Esophagus muscularis mucosa (tissue), 4 donors: Measurements from ENCODE around the gene SLC22A4. TPM values are rescaled to one million over a fixed set of nuclear protein-coding genes. Genes with fewer than 3 reads are reported as not detected.

ENCODE experiments used
- DNase-seq: peaks from one replicate; pipeline ENCODE4 v3.0.0-alpha.2; 2017; ENCODE audit errors: extremely low spot score
- H3K27ac ChIP-seq, 4 donors: fragments of 200-600 bp; sonication (generic); replicated peaks in 1 of 4; 1 replicate in 3 of 4; 2 replicates in 1 of 4; pipeline ENCODE4 v1.5.1; 2016 to 2019; ENCODE audit warnings: mild to moderate bottlenecking in 1 of 4
- H3K27me3 ChIP-seq, 4 donors: fragments of 200-600 bp; sonication (generic); one replicate each; pipeline versions ENCODE4 v1.5.1 to v1.6.0; 2016 to 2019
- H3K36me3 ChIP-seq, 4 donors: fragments of 200-600 bp; sonication (generic); one replicate each; pipeline ENCODE4 v1.5.1; 2016 to 2019
- H3K4me1 ChIP-seq, 4 donors: fragments of 200-600 bp; sonication (generic); one replicate each; pipeline ENCODE4 v1.5.1; 2016 to 2019
- H3K4me3 ChIP-seq, 4 donors: fragments of 200-600 bp; sonication (generic); 1 replicate in 2 of 4; 2 replicates in 2 of 4; pipeline ENCODE4 v1.5.1; 2016 to 2019; ENCODE audit warnings: mild to moderate bottlenecking in 4 of 4, moderate library complexity in 1 of 4
- H3K9me3 ChIP-seq, 4 donors: fragments of 200-600 bp; sonication (generic); 1 replicate in 3 of 4; 2 replicates in 1 of 4; pipeline ENCODE4 v1.5.1; 2016 to 2019
- CTCF ChIP-seq, 3 experiments: fragments of 200-600 bp in 2 of 3; fragments of 450-650 bp in 1 of 3; sonication (generic) in 2 of 3; IDR thresholded peaks; one replicate each; pipeline ENCODE4 v1.5.1; 2017 to 2019; ENCODE audit warnings: antibody characterized with exemption in 3 of 3, mild to moderate bottlenecking in 2 of 3, moderate library complexity in 1 of 3
- EP300 ChIP-seq: sonication (generic); formaldehyde crosslinking; IDR thresholded peaks from one replicate; pipeline ENCODE4 v1.6.1; 2017; ENCODE audit warnings: antibody characterized with exemption
- POLR2A ChIP-seq: fragments of 450-650 bp; IDR thresholded peaks from one replicate; pipeline ENCODE4 v1.6.1; 2017; ENCODE audit warnings: antibody characterized with exemption, moderate library complexity, mild to moderate bottlenecking, low read depth
- POLR2AphosphoS5 ChIP-seq, 2 donors: sonication (generic); formaldehyde crosslinking; IDR thresholded peaks; one replicate each; pipeline ENCODE4 v1.6.1; 2017; ENCODE audit warnings: antibody characterized with exemption in 2 of 2
- WGBS: methylation state at CpG from one replicate; pipeline ENCODE4 v1.1.5; 2018; 5-methylcytosine and 5-hydroxymethylcytosine counted together
- intact Hi-C: fragments of 100-400 bp; cut with DNase I; formaldehyde crosslinking; loops from one replicate; pipeline ENCODE4 v1.15.1; 2023
- total RNA-seq, 4 donors: library from RNA; depleted of rRNA; stranded (reverse); fragments of >200 nt; gene quantifications; one replicate each; pipeline versions ENCODE4 v1.1.0 to v1.2.1, GENCODE V29; 2016

SLC22A4 gene
- total RNA-seq, 4 donors from 2014 or later: 0.42 to 1.7 (median 1.0) TPM

- H3K4me3 ChIP-seq: no peak overlapping the region
- intact Hi-C loops: no loop called here
- no peak for TF ChIP-seq EP300
- TF ChIP-seq POLR2AphosphoS5 (IDR thresholded peaks at IDR 0.05): no peak
- no peak for TF ChIP-seq POLR2A
- no peak for TF ChIP-seq CTCF (IDR thresholded peaks at IDR 0.05)
- DNase-seq: no peak
- peaks cover 0 to 31% (median 20%) of the 10 kb centered on the region in 4 donors for H3K36me3 ChIP-seq
- 84% methylated on average over 5 of the region's 5 CpGs for WGBS
- H3K27me3 ChIP-seq: no peaks in the 10 kb centered on the region
- H3K9me3 ChIP-seq: no peaks in the 10 kb centered on the region
- H3K4me1 ChIP-seq: peaks cover 6 to 26% (median 15%) of the 10 kb centered on the region in 4 donors
- H3K27ac ChIP-seq: peak overlapping the region in 1 of 4 donors; percentile 21
Observed at GRCh38 chr5:132275367-132276220, 18.6 kb upstream of the SLC22A4 start.

GRCh38 chr5:132277256-132277655 is 16.9 kb upstream of the SLC22A4 start:
- intact Hi-C loops: no loop called here
- no peaks in the 10 kb centered on the region for H3K9me3 ChIP-seq
- H3K36me3 ChIP-seq: peaks cover 0 to 14% (median 7%) of the 10 kb centered on the region in 4 donors
- no peak overlapping the region for H3K27ac ChIP-seq
- TF ChIP-seq EP300: no peak
- TF ChIP-seq POLR2A: no peak
- H3K4me3 ChIP-seq: no peak overlapping the region
- no peak for DNase-seq
- 66% methylated on average over 6 of the region's 6 CpGs for WGBS
- peaks cover 6 to 17% (median 12%) of the 10 kb centered on the region in 4 donors for H3K4me1 ChIP-seq
- no peaks in the 10 kb centered on the region for H3K27me3 ChIP-seq

- TF ChIP-seq POLR2AphosphoS5 (IDR thresholded peaks at IDR 0.05): no peak
- no peak for TF ChIP-seq POLR2A
- TF ChIP-seq EP300: no peak
- TF ChIP-seq CTCF (IDR thresholded peaks at IDR 0.05): no peak
- Histone ChIP-seq H3K27ac (no peak overlapping the region), H3K4me1 (peaks cover 0 to 8% (median 4%) of the 10 kb centered on the region in 4 donors), H3K4me3 (no peak overlapping the region), H3K27me3 (no peaks in the 10 kb centered on the region), H3K9me3 (no peaks in the 10 kb centered on the region), H3K36me3 (peaks cover 0 to 11% (median 5%) of the 10 kb centered on the region in 4 donors)
- intact Hi-C loops: no loop called here
- WGBS: 95% methylated on average over 6 of the region's 6 CpGs
- no peak for DNase-seq
Observed at GRCh38 chr5:132277971-132278853, 16.0 kb upstream of the SLC22A4 start.

- H3K27ac ChIP-seq: no peak overlapping the region
- DNase-seq: no peak
- no peak overlapping the region for H3K4me3 ChIP-seq
- peaks cover 0 to 13% (median 4%) of the 10 kb centered on the region in 4 donors for H3K4me1 ChIP-seq
- intact Hi-C loops: no loop called here
- no peaks in the 10 kb centered on the region for H3K36me3 ChIP-seq
- 100% methylated on average over 2 of the region's 3 CpGs for WGBS
- H3K27me3 ChIP-seq: no peaks in the 10 kb centered on the region
- TF ChIP-seq POLR2AphosphoS5 (IDR thresholded peaks at IDR 0.05) (no peak), POLR2A (no peak), EP300 (no peak), CTCF (IDR thresholded peaks at IDR 0.05) (no peak)
- H3K9me3 ChIP-seq: no peaks in the 10 kb centered on the region
Observed at GRCh38 chr5:132279801-132280200, 14.4 kb upstream of the SLC22A4 start.
